Measurements from ENCODE around the gene KRT85. TPM values are rescaled to one million over a fixed set of nuclear protein-coding genes. Genes with fewer than 3 reads are reported as not detected.
A peak's percentile ranks its signal among the peaks of the same experiment; 100 is the strongest.

Gene KRT85
- total RNA-seq, 1 experiment from 2014 or later, result not detected

DNA sequence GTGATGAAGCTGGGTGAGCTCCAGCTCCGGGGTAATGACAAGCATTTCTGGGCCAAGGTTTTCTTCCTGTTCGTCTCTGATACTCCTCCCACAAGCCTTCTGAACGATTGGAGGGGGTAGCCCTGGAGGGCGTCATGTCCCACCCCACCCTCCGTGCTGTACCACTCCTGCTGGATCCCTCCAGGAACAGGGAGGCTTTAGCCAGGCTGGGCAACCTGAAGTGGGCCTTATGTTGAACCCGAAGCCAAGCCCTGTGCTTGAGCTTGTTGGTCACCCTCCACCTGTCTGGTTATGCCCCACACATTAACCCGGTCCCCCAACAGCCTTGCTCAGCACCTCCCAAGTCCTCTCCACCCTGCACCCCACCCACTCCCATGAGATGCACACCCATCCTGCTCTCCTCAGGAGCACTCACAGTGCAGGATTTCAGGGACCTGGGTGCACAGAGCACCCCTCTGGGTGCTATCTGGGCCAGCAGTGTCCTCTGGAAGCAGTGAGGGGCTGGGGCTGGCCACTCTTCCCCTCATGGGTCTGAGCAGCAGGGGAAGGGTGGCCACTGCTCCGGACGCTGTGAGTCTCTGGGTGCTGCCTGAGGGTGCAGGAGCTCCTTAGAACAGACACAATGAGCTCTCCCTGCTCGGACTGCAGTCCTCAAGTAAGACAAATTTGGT lies 39.3 kb downstream of the KRT85 start:
- Histone ChIP-seq H3K27me3 (ENCODE audit: low read length) (no peaks in the 10 kb centered on the region), H3K36me3 (ENCODE audit: insufficient read depth, low read length) (no peaks in the 10 kb centered on the region), H2AFZ (ENCODE audit: low read length) (no peak overlapping the region), H3K4me3 (ENCODE audit: low read length) (no peak overlapping the region), H3K27ac (ENCODE audit: low read length) (no peak overlapping the region), H3K4me1 (ENCODE audit: low read length) (peaks cover 42% of the 10 kb centered on the region), H3K4me2 (ENCODE audit: low read depth, low read length, poor library complexity, severe bottlenecking) (no peak overlapping the region), H3K9ac (ENCODE audit: low read length) (no peak overlapping the region), H3K9me2 (replicated peaks; ENCODE audit: insufficient read depth, low read length) (no peaks in the 10 kb centered on the region), H3K9me3 (ENCODE audit: low read length) (no peaks in the 10 kb centered on the region), H3K79me2 (ENCODE audit: low read length) (no peaks in the 10 kb centered on the region), H4K20me1 (ENCODE audit: insufficient read depth, low read depth, low read length) (no peaks in the 10 kb centered on the region)
- DNase-seq, result no peak

DNA sequence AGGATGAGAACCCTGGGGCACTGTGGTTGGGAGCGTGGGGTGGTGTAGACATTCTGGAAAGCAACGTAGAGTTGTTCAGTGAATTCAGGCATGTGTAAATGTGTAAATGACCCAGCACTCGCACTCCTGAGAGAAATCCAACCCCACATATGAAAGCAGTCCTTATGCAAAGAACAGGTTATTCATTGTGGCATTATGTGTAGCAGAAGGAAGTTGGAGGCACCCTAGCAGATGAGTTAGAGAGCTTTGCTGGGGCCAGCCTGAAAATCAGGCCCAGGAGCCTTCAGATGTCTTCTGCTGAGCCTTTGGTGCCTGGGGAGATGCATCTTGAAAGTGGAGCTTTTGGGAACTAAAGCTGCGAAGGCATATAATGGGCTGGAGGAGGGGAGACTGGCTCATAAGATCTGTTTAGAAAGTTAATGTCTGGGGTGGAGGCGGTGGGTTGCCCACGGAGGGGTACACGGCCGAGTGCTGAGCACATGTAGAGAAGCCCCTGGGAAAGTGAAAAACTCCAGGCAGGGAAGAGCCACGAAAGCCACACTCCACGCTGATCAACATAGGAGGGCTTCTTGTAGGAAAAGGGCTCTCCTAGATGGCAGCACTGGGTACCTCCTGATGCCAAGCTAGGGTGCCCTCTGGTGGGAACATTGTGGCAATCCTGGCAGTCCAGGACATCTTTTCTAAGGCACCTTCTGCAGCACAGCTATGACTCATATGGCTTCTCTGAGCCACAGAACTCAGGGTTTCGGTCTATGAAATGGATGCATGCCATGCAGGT lies 40.0 kb downstream of the KRT85 start:
- H2AFZ ChIP-seq (ENCODE audit: low read length), result no peak overlapping the region
- H4K20me1 ChIP-seq (ENCODE audit: insufficient read depth, low read depth, low read length), result no peaks in the 10 kb centered on the region
- no peak overlapping the region for H3K4me3 ChIP-seq (ENCODE audit: low read length)
- H3K9me3 ChIP-seq (ENCODE audit: low read length), result no peaks in the 10 kb centered on the region
- H3K36me3 ChIP-seq (ENCODE audit: insufficient read depth, low read length), result no peaks in the 10 kb centered on the region
- H3K4me1 ChIP-seq (ENCODE audit: low read length), result peaks cover 42% of the 10 kb centered on the region
- no peaks in the 10 kb centered on the region for H3K9me2 ChIP-seq (replicated peaks; ENCODE audit: insufficient read depth, low read length)
- no peaks in the 10 kb centered on the region for H3K27me3 ChIP-seq (ENCODE audit: low read length)
- no peaks in the 10 kb centered on the region for H3K79me2 ChIP-seq (ENCODE audit: low read length)
- no peak overlapping the region for H3K27ac ChIP-seq (ENCODE audit: low read length)
- H3K4me2 ChIP-seq (ENCODE audit: low read depth, low read length, poor library complexity, severe bottlenecking), result no peak overlapping the region
- peak; percentile 90 for DNase-seq
- H3K9ac ChIP-seq (ENCODE audit: low read length), result no peak overlapping the region

DNA sequence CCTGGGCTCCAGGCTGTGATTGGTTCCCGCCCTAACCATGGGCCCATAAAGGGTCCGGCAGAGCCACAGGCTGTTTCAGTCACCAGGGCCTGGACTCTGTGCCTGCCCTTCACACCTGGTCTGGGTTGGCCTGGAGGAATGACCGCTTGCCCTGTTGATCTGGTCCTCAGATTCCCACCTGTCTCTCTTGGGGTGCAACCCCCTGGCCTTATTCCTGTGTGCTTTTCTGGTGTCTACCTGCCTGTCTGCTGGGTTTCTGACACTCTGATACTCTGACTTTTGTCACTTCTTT lies 43.2 kb downstream of the KRT85 start:
- Histone ChIP-seq H3K4me3 (ENCODE audit: low read length) (no peak overlapping the region), H4K20me1 (ENCODE audit: insufficient read depth, low read depth, low read length) (no peaks in the 10 kb centered on the region), H3K9ac (ENCODE audit: low read length) (no peak overlapping the region), H3K9me3 (ENCODE audit: low read length) (no peaks in the 10 kb centered on the region), H3K36me3 (ENCODE audit: insufficient read depth, low read length) (no peaks in the 10 kb centered on the region), H3K4me2 (ENCODE audit: low read depth, low read length, poor library complexity, severe bottlenecking) (no peak overlapping the region), H2AFZ (ENCODE audit: low read length) (no peak overlapping the region), H3K27ac (ENCODE audit: low read length) (no peak overlapping the region), H3K4me1 (ENCODE audit: low read length) (peaks cover 22% of the 10 kb centered on the region), H3K27me3 (ENCODE audit: low read length) (no peaks in the 10 kb centered on the region), H3K9me2 (replicated peaks; ENCODE audit: insufficient read depth, low read length) (no peaks in the 10 kb centered on the region), H3K79me2 (ENCODE audit: low read length) (no peaks in the 10 kb centered on the region)
- DNase-seq, result no peak

DNA sequence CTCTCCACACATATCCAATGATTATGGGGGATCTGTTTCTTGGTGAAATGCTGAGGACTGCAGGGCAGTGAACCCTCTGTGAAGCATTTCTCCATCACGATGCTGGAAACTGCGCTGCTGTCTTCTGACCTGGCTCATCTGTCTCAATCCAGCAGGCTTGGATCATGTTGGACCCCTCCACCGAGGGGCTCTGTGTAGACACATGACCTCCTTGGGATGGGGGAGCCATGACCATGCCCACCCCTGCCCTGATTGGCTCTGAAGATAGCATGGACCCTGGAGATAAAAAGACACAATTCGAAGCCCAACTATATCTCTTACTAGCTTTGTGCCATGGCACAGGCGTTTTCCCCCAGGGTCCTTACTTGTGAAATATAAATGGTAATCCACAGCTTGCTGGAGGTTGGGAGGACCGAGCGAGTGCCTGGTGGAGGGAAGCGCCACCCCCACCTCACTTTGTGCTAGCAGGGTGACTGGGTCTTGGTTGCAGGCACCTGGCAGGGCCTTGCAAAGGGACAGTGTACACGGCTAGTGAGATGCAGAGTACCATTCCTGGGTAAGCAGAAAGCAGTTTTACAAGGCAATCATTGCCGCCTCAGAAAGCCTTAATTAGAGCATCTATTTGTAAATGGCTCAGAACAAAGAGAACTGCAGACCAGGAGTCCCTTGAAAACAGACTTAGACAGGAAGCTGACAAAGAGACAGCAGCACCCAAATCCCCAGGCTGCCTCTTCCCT lies 43.7 kb downstream of the KRT85 start:
- no peak overlapping the region for H3K9ac ChIP-seq (ENCODE audit: low read length)
- DNase-seq, result no peak
- no peaks in the 10 kb centered on the region for H3K36me3 ChIP-seq (ENCODE audit: insufficient read depth, low read length)
- H3K9me3 ChIP-seq (ENCODE audit: low read length), result no peaks in the 10 kb centered on the region
- H3K9me2 ChIP-seq (replicated peaks; ENCODE audit: insufficient read depth, low read length), result no peaks in the 10 kb centered on the region
- H4K20me1 ChIP-seq (ENCODE audit: insufficient read depth, low read depth, low read length), result no peaks in the 10 kb centered on the region
- H2AFZ ChIP-seq (ENCODE audit: low read length), result no peak overlapping the region
- H3K27me3 ChIP-seq (ENCODE audit: low read length), result no peaks in the 10 kb centered on the region
- H3K27ac ChIP-seq (ENCODE audit: low read length), result no peak overlapping the region
- no peak overlapping the region for H3K4me3 ChIP-seq (ENCODE audit: low read length)
- H3K4me1 ChIP-seq (ENCODE audit: low read length), result peaks cover 17% of the 10 kb centered on the region
- no peak overlapping the region for H3K4me2 ChIP-seq (ENCODE audit: low read depth, low read length, poor library complexity, severe bottlenecking)
- H3K79me2 ChIP-seq (ENCODE audit: low read length), result no peaks in the 10 kb centered on the region

DNA sequence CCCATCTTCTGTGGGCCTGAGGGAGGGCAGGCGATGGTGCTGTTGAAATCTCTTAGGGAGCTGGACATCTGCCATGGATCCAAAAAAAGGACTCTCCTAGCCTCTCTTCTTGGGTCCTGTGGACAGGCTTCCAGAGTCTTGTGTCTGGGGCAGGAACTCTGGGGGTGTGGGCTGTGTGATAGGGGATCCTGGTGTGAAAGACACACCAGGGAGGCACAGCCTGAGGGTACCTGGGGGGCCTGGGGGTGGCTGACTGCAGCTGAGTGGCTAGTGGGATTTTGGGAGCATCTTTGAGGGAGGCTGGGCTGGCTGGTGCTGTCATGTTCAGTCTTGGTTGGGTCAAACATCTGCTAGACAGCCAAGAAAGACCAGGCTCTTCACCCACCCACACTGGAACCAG lies 44.3 kb downstream of the KRT85 start:
- Histone ChIP-seq H3K36me3 (ENCODE audit: insufficient read depth, low read length) (no peaks in the 10 kb centered on the region), H2AFZ (ENCODE audit: low read length) (no peak overlapping the region), H3K4me2 (ENCODE audit: low read depth, low read length, poor library complexity, severe bottlenecking) (no peak overlapping the region), H3K27ac (ENCODE audit: low read length) (no peak overlapping the region), H3K4me1 (ENCODE audit: low read length) (peaks cover 11% of the 10 kb centered on the region), H3K9ac (ENCODE audit: low read length) (no peak overlapping the region), H3K9me2 (replicated peaks; ENCODE audit: insufficient read depth, low read length) (no peaks in the 10 kb centered on the region), H4K20me1 (ENCODE audit: insufficient read depth, low read depth, low read length) (no peaks in the 10 kb centered on the region), H3K27me3 (ENCODE audit: low read length) (no peaks in the 10 kb centered on the region), H3K4me3 (ENCODE audit: low read length) (no peak overlapping the region), H3K9me3 (ENCODE audit: low read length) (no peaks in the 10 kb centered on the region), H3K79me2 (ENCODE audit: low read length) (no peaks in the 10 kb centered on the region)
- DNase-seq, result no peak

DNA sequence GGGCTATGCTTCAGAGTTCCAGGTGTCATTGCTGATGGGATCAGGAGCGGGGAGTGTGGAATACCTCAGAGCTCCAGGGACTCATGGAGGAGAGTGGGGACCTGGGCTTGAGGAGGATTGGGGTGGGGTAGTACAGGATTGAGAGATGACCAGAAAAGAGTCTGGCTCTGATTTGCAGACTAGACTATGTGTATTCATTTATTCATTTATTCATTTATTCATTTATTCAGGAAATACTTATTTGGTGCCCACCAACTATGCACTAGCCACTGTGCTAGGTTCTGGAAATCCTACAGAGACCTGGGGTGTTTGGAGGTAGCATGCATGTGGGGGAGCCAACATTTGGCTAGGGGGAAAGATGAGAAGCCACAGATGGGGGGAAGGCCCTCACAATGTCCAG lies 45.2 kb downstream of the KRT85 start:
- H3K27ac ChIP-seq (ENCODE audit: low read length), result no peak overlapping the region
- H3K27me3 ChIP-seq (ENCODE audit: low read length), result no peaks in the 10 kb centered on the region
- no peaks in the 10 kb centered on the region for H3K79me2 ChIP-seq (ENCODE audit: low read length)
- H2AFZ ChIP-seq (ENCODE audit: low read length), result no peak overlapping the region
- H3K9ac ChIP-seq (ENCODE audit: low read length), result no peak overlapping the region
- H3K4me1 ChIP-seq (ENCODE audit: low read length), result peaks cover 3% of the 10 kb centered on the region
- H3K36me3 ChIP-seq (ENCODE audit: insufficient read depth, low read length), result no peaks in the 10 kb centered on the region
- H3K9me2 ChIP-seq (replicated peaks; ENCODE audit: insufficient read depth, low read length), result no peaks in the 10 kb centered on the region
- H4K20me1 ChIP-seq (ENCODE audit: insufficient read depth, low read depth, low read length), result no peaks in the 10 kb centered on the region
- H3K9me3 ChIP-seq (ENCODE audit: low read length), result no peaks in the 10 kb centered on the region
- no peak overlapping the region for H3K4me3 ChIP-seq (ENCODE audit: low read length)
- H3K4me2 ChIP-seq (ENCODE audit: low read depth, low read length, poor library complexity, severe bottlenecking), result no peak overlapping the region
- DNase-seq, result no peak

DNA sequence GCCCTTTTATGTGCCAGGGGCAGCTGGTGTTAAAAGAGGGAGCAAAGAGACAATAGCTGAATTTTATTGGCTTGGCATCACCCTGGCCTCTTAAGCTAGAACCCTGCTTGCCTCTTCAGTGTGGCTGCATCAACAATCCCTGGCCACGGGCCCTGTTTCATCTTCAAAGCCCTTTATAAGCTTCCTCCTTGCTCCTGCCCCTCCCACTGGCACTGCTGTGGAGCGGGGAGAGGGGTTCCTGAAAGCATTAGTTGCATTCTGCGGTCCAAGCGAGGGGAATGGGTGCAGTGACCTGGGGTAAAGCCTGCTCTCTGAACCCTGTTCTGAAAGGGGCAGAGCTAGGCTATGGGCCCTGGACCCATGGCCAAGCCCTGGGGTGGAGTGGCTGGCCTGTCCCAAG lies 45.9 kb downstream of the KRT85 start:
- no peak for DNase-seq
- H3K27me3 ChIP-seq (ENCODE audit: low read length), result no peaks in the 10 kb centered on the region
- no peaks in the 10 kb centered on the region for H3K36me3 ChIP-seq (ENCODE audit: insufficient read depth, low read length)
- H3K79me2 ChIP-seq (ENCODE audit: low read length), result no peaks in the 10 kb centered on the region
- no peaks in the 10 kb centered on the region for H3K9me3 ChIP-seq (ENCODE audit: low read length)
- H3K4me1 ChIP-seq (ENCODE audit: low read length), result no peaks in the 10 kb centered on the region
- no peak overlapping the region for H3K4me2 ChIP-seq (ENCODE audit: low read depth, low read length, poor library complexity, severe bottlenecking)
- no peak overlapping the region for H3K27ac ChIP-seq (ENCODE audit: low read length)
- no peak overlapping the region for H3K4me3 ChIP-seq (ENCODE audit: low read length)
- no peak overlapping the region for H3K9ac ChIP-seq (ENCODE audit: low read length)
- no peaks in the 10 kb centered on the region for H4K20me1 ChIP-seq (ENCODE audit: insufficient read depth, low read depth, low read length)
- H3K9me2 ChIP-seq (replicated peaks; ENCODE audit: insufficient read depth, low read length), result no peaks in the 10 kb centered on the region
- no peak overlapping the region for H2AFZ ChIP-seq (ENCODE audit: low read length)

DNA sequence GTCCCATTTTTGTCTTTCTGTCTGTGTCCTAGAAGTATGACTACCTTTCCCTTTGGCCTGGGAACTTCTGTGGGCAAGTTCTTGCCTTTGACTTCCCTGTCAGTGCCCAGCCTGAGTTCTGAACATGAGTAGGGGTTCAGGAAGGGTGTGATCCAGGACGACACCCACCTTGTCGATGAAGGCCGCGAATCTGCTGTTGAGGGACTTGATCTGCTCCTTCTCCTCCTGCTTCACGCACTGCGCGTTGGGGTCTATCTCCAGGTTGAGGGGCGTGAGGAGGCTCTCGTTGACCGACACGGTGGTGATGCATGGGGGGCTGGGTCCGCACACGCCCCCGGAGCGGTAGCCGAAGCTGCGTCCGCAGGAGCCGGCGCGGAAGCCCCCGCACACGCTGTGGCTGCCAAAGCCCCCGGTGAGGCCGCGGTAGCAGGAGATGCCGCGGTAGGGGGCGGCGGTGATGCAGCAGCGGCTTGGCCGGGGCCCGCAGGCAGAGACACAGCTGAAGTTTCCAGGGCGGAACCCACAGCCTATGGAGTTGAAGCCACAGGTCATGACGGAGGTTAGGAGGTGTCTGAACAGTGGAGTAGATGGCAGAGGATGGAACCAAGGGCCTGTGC lies 46.4 kb downstream of the KRT85 start, which contains the start of gene KRT83:
TSS of gene KRT83 (minus strand) at position 615 of the 617 bp plus-strand sequence. CDS start at position 552, 63 bp downstream.
- no peak for DNase-seq

More for the DNA sequence above, 46.4 kb downstream of the KRT85 start, which contains the start of gene KRT83:
- no peaks in the 10 kb centered on the region for H3K27me3 ChIP-seq (ENCODE audit: low read length)
- H3K36me3 ChIP-seq (ENCODE audit: insufficient read depth, low read length), result no peaks in the 10 kb centered on the region
- H3K27ac ChIP-seq (ENCODE audit: low read length), result no peak within 1 kb of the TSS
- no peaks in the 10 kb centered on the region for H3K4me1 ChIP-seq (ENCODE audit: low read length)
- no peaks in the 10 kb centered on the region for H3K9me2 ChIP-seq (replicated peaks; ENCODE audit: insufficient read depth, low read length)
- no peaks in the 10 kb centered on the region for H3K79me2 ChIP-seq (ENCODE audit: low read length)
- H2AFZ ChIP-seq (ENCODE audit: low read length), result no peak within 1 kb of the TSS
- no peaks in the 10 kb centered on the region for H4K20me1 ChIP-seq (ENCODE audit: insufficient read depth, low read depth, low read length)
- H3K4me2 ChIP-seq (ENCODE audit: low read depth, low read length, poor library complexity, severe bottlenecking), result no peak within 1 kb of the TSS
- H3K9ac ChIP-seq (ENCODE audit: low read length), result no peak within 1 kb of the TSS
- no peaks in the 10 kb centered on the region for H3K9me3 ChIP-seq (ENCODE audit: low read length)
- no peak within 1 kb of the TSS for H3K4me3 ChIP-seq (ENCODE audit: low read length)

Data from Karpas-422 (cell line).